Naive B cell (primary cell): ENCODE results near the gene SMYD1. TPM values are rescaled to one million over a fixed set of nuclear protein-coding genes. Genes with fewer than 3 reads are reported as not detected.
A peak's percentile ranks its signal among the peaks of the same experiment; 100 is the strongest.

Source experiments
- ATAC-seq, 2 donors: fragments of 150-1000 bp; cut with Tn5 transposase; 2 replicates each; pipeline ENCODE4 v1.10.0; 2021; ENCODE audit warnings: low read depth in 2 of 2, mild to moderate bottlenecking in 2 of 2, moderate library complexity in 2 of 2
- DNase-seq: peaks from one replicate; pipeline ENCODE4 v3.0.0; 2022
- H3K27ac Mint-ChIP-seq, 6 donors: one replicate each; pipeline ENCODE4 v1.8.0; 2020 to 2022; ENCODE audit warnings: mild to moderate bottlenecking in 6 of 6, mixed read lengths in 6 of 6, moderate library complexity in 5 of 6, inconsistent platforms in 2 of 6
- H3K27me3 Mint-ChIP-seq, 3 donors: one replicate each; pipeline ENCODE4 v1.8.0; 2021 to 2022; ENCODE audit warnings: mixed read lengths in 3 of 3, mild to moderate bottlenecking in 1 of 3
- H3K36me3 Mint-ChIP-seq, 2 donors: one replicate each; pipeline ENCODE4 v1.8.0; 2020 to 2022; ENCODE audit warnings: mixed read lengths in 2 of 2, inconsistent platforms in 1 of 2, mild to moderate bottlenecking in 1 of 2
- H3K4me1 Mint-ChIP-seq, 3 donors: one replicate each; pipeline ENCODE4 v1.8.0; 2020 to 2022; ENCODE audit warnings: mixed read lengths in 3 of 3, inconsistent platforms in 1 of 3, mild to moderate bottlenecking in 1 of 3, moderate library complexity in 1 of 3
- H3K4me3 Mint-ChIP-seq, 8 donors: one replicate each; pipeline ENCODE4 v1.8.0; 2020 to 2022; ENCODE audit warnings: mild to moderate bottlenecking in 8 of 8, mixed read lengths in 8 of 8, moderate library complexity in 8 of 8, inconsistent platforms in 2 of 8
- H3K9me3 Mint-ChIP-seq, 7 donors: one replicate each; pipeline ENCODE4 v1.8.0; 2020 to 2022; ENCODE audit warnings: mixed read lengths in 7 of 7, mild to moderate bottlenecking in 5 of 7, inconsistent platforms in 2 of 7, moderate library complexity in 1 of 7
- polyA plus RNA-seq, 6 donors: library from polyadenylated mRNA; unstranded; fragments of 300-500 nt; fragmentation: Illumina TruSeq; gene quantifications; one replicate each; pipeline ENCODE4 v1.2.3, GENCODE V29; 2021; ENCODE audit warnings: low read depth in 6 of 6

The SMYD1 gene
- polyA plus RNA-seq, 6 donors from 2014 or later = not detected

GRCh38 chr2:88060907-88061275 is 6.7 kb upstream of the SMYD1 start:
- Mint-ChIP-seq H3K27me3 (no peaks in the 10 kb centered on the region), H3K4me3 (no peak overlapping the region), H3K4me1 (peaks cover 4 to 8% (median 6%) of the 10 kb centered on the region in 3 donors), H3K36me3 (no peaks in the 10 kb centered on the region), H3K27ac (no peak overlapping the region), H3K9me3 (no peaks in the 10 kb centered on the region)
- ATAC-seq = no peak
- no peak for DNase-seq

- no peak overlapping the region for H3K27ac Mint-ChIP-seq
- DNase-seq (no peak), ATAC-seq (no peak)
- H3K4me1 Mint-ChIP-seq = peaks cover 0 to 4% (median 2%) of the 10 kb centered on the region in 3 donors
- no peak overlapping the region for H3K4me3 Mint-ChIP-seq
- H3K9me3 Mint-ChIP-seq = no peaks in the 10 kb centered on the region
- H3K27me3 Mint-ChIP-seq = no peaks in the 10 kb centered on the region
- H3K36me3 Mint-ChIP-seq = no peaks in the 10 kb centered on the region
Observed at GRCh38 chr2:88061295-88061694, 6.3 kb upstream of the SMYD1 start.

GRCh38 chr2:88066543-88066942 is 1.1 kb upstream of the SMYD1 start:
- H3K9me3 Mint-ChIP-seq = no peaks in the 10 kb centered on the region
- H3K4me1 Mint-ChIP-seq = no peaks in the 10 kb centered on the region
- H3K27me3 Mint-ChIP-seq = no peaks in the 10 kb centered on the region
- H3K27ac Mint-ChIP-seq = no peak overlapping the region
- H3K36me3 Mint-ChIP-seq = no peaks in the 10 kb centered on the region
- DNase-seq = no peak
- no peak for ATAC-seq
- H3K4me3 Mint-ChIP-seq = no peak overlapping the region

- no peaks in the 10 kb centered on the region for H3K27me3 Mint-ChIP-seq
- H3K36me3 Mint-ChIP-seq = no peaks in the 10 kb centered on the region
- peaks cover 0 to under 1% (median 0%) of the 10 kb centered on the region in 7 donors for H3K9me3 Mint-ChIP-seq
- no peak overlapping the region for H3K27ac Mint-ChIP-seq
- DNase-seq = no peak
- no peaks in the 10 kb centered on the region for H3K4me1 Mint-ChIP-seq
- no peak overlapping the region for H3K4me3 Mint-ChIP-seq
- ATAC-seq = no peak
Observed at GRCh38 chr2:88067189-88067588, 436 bp upstream of the SMYD1 start.

- no peak for DNase-seq
- H3K4me3 Mint-ChIP-seq = no peak overlapping the region
- no peak for ATAC-seq
- peak overlapping the region in 1 of 6 donors; percentile 15 for H3K27ac Mint-ChIP-seq
- peaks cover 0 to 3% (median 0%) of the 10 kb centered on the region in 7 donors for H3K9me3 Mint-ChIP-seq
- no peaks in the 10 kb centered on the region for H3K4me1 Mint-ChIP-seq
- H3K27me3 Mint-ChIP-seq = no peaks in the 10 kb centered on the region
- no peaks in the 10 kb centered on the region for H3K36me3 Mint-ChIP-seq
Observed at GRCh38 chr2:88068044-88068443, 419 bp downstream of the SMYD1 start.

- ATAC-seq (no peak), DNase-seq (no peak)
- H3K36me3 Mint-ChIP-seq = no peaks in the 10 kb centered on the region
- H3K27ac Mint-ChIP-seq = peak overlapping the region in 1 of 6 donors; percentile 38
- H3K4me1 Mint-ChIP-seq = no peaks in the 10 kb centered on the region
- H3K4me3 Mint-ChIP-seq = no peak overlapping the region
- H3K9me3 Mint-ChIP-seq = peaks cover 0 to 6% (median 3%) of the 10 kb centered on the region in 7 donors
- no peaks in the 10 kb centered on the region for H3K27me3 Mint-ChIP-seq
Observed at GRCh38 chr2:88069117-88069516, 1.5 kb downstream of the SMYD1 start.

GRCh38 chr2:88070055-88070454 is 2.4 kb downstream of the SMYD1 start:
- Mint-ChIP-seq H3K4me1 (no peaks in the 10 kb centered on the region), H3K27me3 (no peaks in the 10 kb centered on the region), H3K9me3 (peaks cover 0 to 11% (median 3%) of the 10 kb centered on the region in 7 donors), H3K36me3 (no peaks in the 10 kb centered on the region), H3K4me3 (no peak overlapping the region), H3K27ac (no peak overlapping the region)
- DNase-seq (no peak), ATAC-seq (no peak)

- H3K4me3 Mint-ChIP-seq = no peak overlapping the region
- DNase-seq (no peak), ATAC-seq (no peak)
- no peaks in the 10 kb centered on the region for H3K27me3 Mint-ChIP-seq
- H3K4me1 Mint-ChIP-seq = no peaks in the 10 kb centered on the region
- H3K27ac Mint-ChIP-seq = no peak overlapping the region
- H3K9me3 Mint-ChIP-seq = peaks cover 0 to 11% (median 3%) of the 10 kb centered on the region in 7 donors
- H3K36me3 Mint-ChIP-seq = no peaks in the 10 kb centered on the region
Observed at GRCh38 chr2:88071365-88071764, 3.7 kb downstream of the SMYD1 start.

- Mint-ChIP-seq H3K4me3 (no peak overlapping the region), H3K4me1 (no peaks in the 10 kb centered on the region), H3K36me3 (no peaks in the 10 kb centered on the region), H3K27me3 (no peaks in the 10 kb centered on the region), H3K9me3 (peaks cover 0 to 11% (median 3%) of the 10 kb centered on the region in 7 donors), H3K27ac (no peak overlapping the region)
- DNase-seq (no peak), ATAC-seq (no peak)
Observed at GRCh38 chr2:88074150-88074549, 6.5 kb downstream of the SMYD1 start.

GRCh38 chr2:88074854-88075292 is 7.2 kb downstream of the SMYD1 start:
- H3K9me3 Mint-ChIP-seq = peaks cover 0 to 11% (median 3%) of the 10 kb centered on the region in 7 donors
- ATAC-seq (no peak), DNase-seq (no peak)
- H3K36me3 Mint-ChIP-seq = no peaks in the 10 kb centered on the region
- no peaks in the 10 kb centered on the region for H3K4me1 Mint-ChIP-seq
- no peaks in the 10 kb centered on the region for H3K27me3 Mint-ChIP-seq
- H3K4me3 Mint-ChIP-seq = no peak overlapping the region
- no peak overlapping the region for H3K27ac Mint-ChIP-seq

- H3K4me1 Mint-ChIP-seq = no peaks in the 10 kb centered on the region
- no peak overlapping the region for H3K27ac Mint-ChIP-seq
- no peak overlapping the region for H3K4me3 Mint-ChIP-seq
- no peaks in the 10 kb centered on the region for H3K36me3 Mint-ChIP-seq
- H3K27me3 Mint-ChIP-seq = no peaks in the 10 kb centered on the region
- DNase-seq = no peak
- H3K9me3 Mint-ChIP-seq = peaks cover 0 to 11% (median 3%) of the 10 kb centered on the region in 7 donors
- ATAC-seq = no peak
Observed at GRCh38 chr2:88077080-88077479, 9.5 kb downstream of the SMYD1 start.

- no peak for DNase-seq
- no peaks in the 10 kb centered on the region for H3K4me1 Mint-ChIP-seq
- no peak overlapping the region for H3K27ac Mint-ChIP-seq
- no peak for ATAC-seq
- H3K36me3 Mint-ChIP-seq = no peaks in the 10 kb centered on the region
- no peak overlapping the region for H3K4me3 Mint-ChIP-seq
- H3K9me3 Mint-ChIP-seq = peaks cover 0 to 9% (median 0%) of the 10 kb centered on the region in 7 donors
- peaks cover 0 to 7% (median 7%) of the 10 kb centered on the region in 3 donors for H3K27me3 Mint-ChIP-seq
Observed at GRCh38 chr2:88078643-88079172, 11.1 kb downstream of the SMYD1 start.

- no peaks in the 10 kb centered on the region for H3K4me1 Mint-ChIP-seq
- peaks cover 0 to 7% (median 7%) of the 10 kb centered on the region in 3 donors for H3K27me3 Mint-ChIP-seq
- H3K27ac Mint-ChIP-seq = no peak overlapping the region
- no peaks in the 10 kb centered on the region for H3K9me3 Mint-ChIP-seq
- DNase-seq (no peak), ATAC-seq (no peak)
- H3K4me3 Mint-ChIP-seq = no peak overlapping the region
- H3K36me3 Mint-ChIP-seq = no peaks in the 10 kb centered on the region
Observed at GRCh38 chr2:88080545-88080944, 12.9 kb downstream of the SMYD1 start.

- no peak overlapping the region for H3K27ac Mint-ChIP-seq
- no peaks in the 10 kb centered on the region for H3K4me1 Mint-ChIP-seq
- peaks cover 0 to 7% (median 7%) of the 10 kb centered on the region in 3 donors for H3K27me3 Mint-ChIP-seq
- ATAC-seq = no peak
- no peak overlapping the region for H3K4me3 Mint-ChIP-seq
- no peaks in the 10 kb centered on the region for H3K36me3 Mint-ChIP-seq
- H3K9me3 Mint-ChIP-seq = no peaks in the 10 kb centered on the region
- DNase-seq = no peak
Observed at GRCh38 chr2:88081924-88082608, 14.4 kb downstream of the SMYD1 start.
